WI38 (cell line): ENCODE measurements around the gene LRRC53.

ENCODE experiments used
- H3K4me3 ChIP-seq: 2 replicates; pipeline ENCODE4 v1.5.1; 2011; ENCODE audit warnings: low read depth, mild to moderate bottlenecking, control low read depth, low read length
- CTCF ChIP-seq: IDR thresholded peaks from 2 replicates; pipeline ENCODE4 v1.5.1; 2012; ENCODE audit warnings: low read depth, mild to moderate bottlenecking, control low read depth, low read length

LRRC53 gene

GRCh38 chr1:74471470-74471869 is 40.9 kb downstream of the LRRC53 start:
- H3K4me3 ChIP-seq: no peak overlapping the region
- TF ChIP-seq CTCF: no peak

DNA sequence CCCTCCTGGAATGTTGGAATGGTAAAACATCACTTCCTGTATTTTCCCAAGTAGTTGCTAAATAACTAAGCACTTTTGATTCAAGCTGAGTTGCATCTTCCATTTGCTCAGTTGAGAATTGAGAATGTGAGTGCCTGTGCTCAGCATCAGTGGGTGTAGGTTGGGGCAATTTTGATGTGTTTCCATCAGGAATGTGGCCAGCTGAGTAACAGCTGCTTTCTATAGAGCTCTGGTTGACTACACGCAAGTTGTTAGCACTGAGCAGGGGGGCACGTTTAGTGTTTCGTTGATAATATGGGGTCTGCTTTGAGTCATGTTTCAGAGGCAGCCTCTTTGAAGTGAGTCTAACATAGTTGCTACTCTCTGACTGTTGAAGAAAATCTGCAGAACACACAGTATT is 41.5 kb downstream of the LRRC53 start:
- no peak overlapping the region for H3K4me3 ChIP-seq
- no peak for TF ChIP-seq CTCF

DNA sequence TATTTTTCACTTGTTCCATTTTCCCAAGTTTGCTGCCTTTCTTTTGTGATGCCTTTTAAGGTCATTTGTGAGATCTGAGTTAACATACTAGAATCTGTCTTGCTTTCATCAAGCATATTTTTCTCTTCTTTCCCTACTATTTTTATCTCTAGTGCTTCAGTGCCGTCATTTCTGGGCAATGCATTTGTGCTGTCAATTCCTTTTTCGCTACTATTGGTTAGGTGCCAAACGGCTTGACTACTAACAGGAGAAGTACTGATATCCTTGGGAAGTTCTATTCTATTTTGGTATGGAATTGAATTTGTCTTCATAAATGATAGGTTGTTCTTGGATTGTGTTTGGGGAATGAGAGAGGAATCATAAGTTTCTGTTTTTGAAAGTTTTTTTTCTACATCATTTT is 42.2 kb downstream of the LRRC53 start:
- TF ChIP-seq CTCF: no peak
- H3K4me3 ChIP-seq: no peak overlapping the region

DNA sequence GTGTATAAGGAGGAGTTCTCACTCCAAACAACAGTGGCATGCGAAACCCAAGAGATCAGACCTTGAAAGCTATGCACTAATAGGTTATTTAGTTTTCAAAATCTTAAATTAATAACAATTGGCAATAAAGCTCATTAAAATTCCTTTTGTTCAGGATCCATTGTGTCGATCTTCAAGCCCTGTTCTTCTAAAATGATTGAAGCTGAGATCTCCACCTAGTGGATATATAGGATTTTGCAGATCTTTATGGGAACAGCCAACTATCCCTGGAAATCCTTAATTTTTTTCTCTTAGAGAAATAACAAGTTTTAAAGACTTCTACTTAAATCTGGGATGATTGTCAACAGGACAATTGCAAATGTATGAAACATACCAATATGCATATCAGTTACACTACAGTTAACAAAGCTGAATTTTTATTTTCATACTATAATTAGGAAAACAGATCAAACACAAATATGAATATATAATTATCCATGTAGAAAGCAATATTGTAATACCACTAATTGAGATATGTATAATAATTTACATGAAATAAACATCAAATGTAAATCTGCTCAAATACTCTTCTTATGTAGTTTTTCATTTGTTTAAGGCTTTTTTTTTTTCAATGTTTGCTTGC is 43.3 kb downstream of the LRRC53 start:
- TF ChIP-seq CTCF: peak; percentile 24; the same call in 1 of the 2 replicates
- no peak overlapping the region for H3K4me3 ChIP-seq

GRCh38 chr1:74467786-74468377 is 44.5 kb downstream of the LRRC53 start:
- no peak for TF ChIP-seq CTCF
- no peak overlapping the region for H3K4me3 ChIP-seq

- TF ChIP-seq CTCF: no peak
- no peak overlapping the region for H3K4me3 ChIP-seq
Measured at GRCh38 chr1:74465193-74465681, 47.2 kb downstream of the LRRC53 start.

- no peak for TF ChIP-seq CTCF
- no peak overlapping the region for H3K4me3 ChIP-seq
Measured at GRCh38 chr1:74464037-74464436, 48.4 kb downstream of the LRRC53 start.
